Esophagus squamous epithelium (tissue), 5 donors: ENCODE results near the gene MYORG. TPM values are rescaled to one million over a fixed set of nuclear protein-coding genes. Genes with fewer than 3 reads are reported as not detected.
A peak's percentile ranks its signal among the peaks of the same experiment; 100 is the strongest.

Source experiments
- DNase-seq: peaks from one replicate; lab custom pipeline; 2025; lab: John Stamatoyannopoulos, UW
- H3K27ac ChIP-seq, 4 donors: fragments of 200-600 bp; sonication (generic); one replicate each; pipeline ENCODE4 v1.5.1; 2016 to 2019; ENCODE audit warnings: mild to moderate bottlenecking in 1 of 4
- H3K27me3 ChIP-seq, 4 donors: fragments of 200-600 bp; sonication (generic); 1 replicate in 3 of 4; 2 replicates in 1 of 4; pipeline versions ENCODE4 v1.5.1 to v1.6.0; 2017 to 2021; ENCODE audit warnings: antibody characterized with exemption in 1 of 4
- H3K36me3 ChIP-seq, 3 donors: fragments of 200-600 bp; sonication (generic); one replicate each; pipeline ENCODE4 v1.5.1; 2016 to 2019
- H3K4me1 ChIP-seq, 3 donors: fragments of 200-600 bp; sonication (generic); one replicate each; pipeline ENCODE4 v1.5.1; 2017 to 2019
- H3K4me3 ChIP-seq, 4 donors: fragments of 200-600 bp; sonication (generic); 1 replicate in 3 of 4; 2 replicates in 1 of 4; pipeline ENCODE4 v1.5.1; 2016 to 2019; ENCODE audit warnings: mild to moderate bottlenecking in 2 of 4, moderate library complexity in 1 of 4
- H3K9me3 ChIP-seq, 3 donors: fragments of 200-600 bp; sonication (generic); one replicate each; pipeline ENCODE4 v1.5.1; 2016 to 2019
- CTCF ChIP-seq, 6 experiments: fragments of 450-650 bp in 4 of 6; fragments of 200-600 bp in 2 of 6; sonication (generic) in 2 of 6; IDR thresholded peaks; one replicate each; pipeline ENCODE4 v1.5.1; 2016 to 2019; ENCODE audit warnings: antibody characterized with exemption in 6 of 6, mild to moderate bottlenecking in 4 of 6, moderate library complexity in 4 of 6
- POLR2A ChIP-seq, 4 donors: fragments of 450-650 bp; IDR thresholded peaks; one replicate each; pipeline ENCODE4 v1.6.1; 2017; ENCODE audit warnings: antibody characterized with exemption in 4 of 4, mild to moderate bottlenecking in 4 of 4, moderate library complexity in 3 of 4
- WGBS, 2 donors: methylation state at CpG; one replicate each; pipeline ENCODE4 v1.1.5; 2018; 5-methylcytosine and 5-hydroxymethylcytosine counted together
- intact Hi-C: fragments of 100-400 bp; cut with DNase I; formaldehyde crosslinking; loops from one replicate; pipeline ENCODE4 v1.15.0; 2022
- total RNA-seq, 4 donors: library from RNA; depleted of rRNA; stranded (reverse); fragments of >200 nt; gene quantifications; one replicate each; pipeline ENCODE4 v1.1.0, GENCODE V29; 2016
- donor health status: DM: yes; HTN: yes; CAD: no.

MYORG gene
- total RNA-seq, 4 donors from 2014 or later = 5.3 to 8.8 (median 5.4) TPM

- Histone ChIP-seq H3K27ac (no peak overlapping the region), H3K4me3 (no peak overlapping the region), H3K36me3 (peaks cover 0 to 7% (median 0%) of the 10 kb centered on the region in 3 donors), H3K27me3 (no peaks in the 10 kb centered on the region), H3K9me3 (no peaks in the 10 kb centered on the region), H3K4me1 (peaks cover 12 to 41% (median 17%) of the 10 kb centered on the region in 3 donors)
- WGBS, 2 donors = 77 to 84% methylated on average over 1 of the region's 1 CpG
- TF ChIP-seq CTCF (IDR thresholded peaks at IDR 0.05) (no peak), POLR2A (IDR thresholded peaks at IDR 0.05) (no peak)
- intact Hi-C loops = loop anchor here (5.0 kb wide), 1 partner anchor 46 kb away; the partner anchor contains the start of gene MYORG
- no peak for DNase-seq
Measured at GRCh38 chr9:34331196-34331595, 45.5 kb downstream of the MYORG start.

GRCh38 chr9:34328987-34329832, 47.5 kb downstream of the MYORG start, which contains the start of the genes KIF24 and NUDT2:
Gene KIF24, minus strand, starts transcription at chr9:34329268. Its CDS starts 17,922 bp downstream, at chr9:34311346.
Gene NUDT2, plus strand, starts transcription at chr9:34329569. Its CDS starts 9,471 bp downstream, at chr9:34339040.
- Histone ChIP-seq H3K27ac (peak within 1 kb of the TSS; percentile 95 to 99 (median 96)), H3K9me3 (no peaks in the 10 kb centered on the region), H3K36me3 (no peaks in the 10 kb centered on the region), H3K27me3 (no peaks in the 10 kb centered on the region), H3K4me1 (peaks cover 12 to 41% (median 17%) of the 10 kb centered on the region in 3 donors), H3K4me3 (peak within 1 kb of the TSS; percentile 67 to 89 (median 82))
- intact Hi-C loops = no loop called here
- TF ChIP-seq POLR2A (IDR thresholded peaks at IDR 0.05) = peak in 3 of 4 donors; percentile 65 to 76 (median 67)
- TF ChIP-seq CTCF (IDR thresholded peaks at IDR 0.05) = peak in 1 of 6 experiments; percentile 6
- peak; percentile 95 for DNase-seq
- 0 to 2% methylated on average over 21 to 45 of the region's 64 CpGs for WGBS, 2 donors

GRCh38 chr9:34328500-34328986, 48.2 kb downstream of the MYORG start:
- TF ChIP-seq CTCF (IDR thresholded peaks at IDR 0.05) = no peak
- WGBS, 2 donors = 0 to 1% methylated on average over 11 of the region's 11 CpGs
- H3K4me3 ChIP-seq = peak overlapping the region; percentile 53 to 89 (median 77)
- no peak for DNase-seq
- no peaks in the 10 kb centered on the region for H3K9me3 ChIP-seq
- H3K27ac ChIP-seq = peak overlapping the region; percentile 62 to 95 (median 84)
- no peaks in the 10 kb centered on the region for H3K27me3 ChIP-seq
- intact Hi-C loops = no loop called here
- no peaks in the 10 kb centered on the region for H3K36me3 ChIP-seq
- H3K4me1 ChIP-seq = peaks cover 12 to 41% (median 17%) of the 10 kb centered on the region in 3 donors

- intact Hi-C loops = no loop called here
Measured at GRCh38 chr9:34326690-34327089, 50.0 kb downstream of the MYORG start.

More at GRCh38 chr9:34326690-34327089, 50.0 kb downstream of the MYORG start:
- Histone ChIP-seq H3K36me3 (no peaks in the 10 kb centered on the region), H3K4me3 (no peak overlapping the region), H3K4me1 (peaks cover 12 to 29% (median 17%) of the 10 kb centered on the region in 3 donors), H3K27ac (no peak overlapping the region), H3K27me3 (no peaks in the 10 kb centered on the region), H3K9me3 (no peaks in the 10 kb centered on the region)
- no peak for TF ChIP-seq CTCF (IDR thresholded peaks at IDR 0.05)
- TF ChIP-seq POLR2A (IDR thresholded peaks at IDR 0.05) = no peak
- no peak for DNase-seq
- WGBS, 2 donors = 59 to 77% methylated on average over 1 of the region's 1 CpG
